K562 (cell line): ENCODE results near the gene CELA3A. TPM values are rescaled to one million over a fixed set of nuclear protein-coding genes. Genes with fewer than 3 reads are reported as not detected.

Experiments
- DNMT1 ChIP-seq: fragments of 450-650 bp; IDR thresholded peaks from 2 replicates; pipeline ENCODE4 v1.6.1; 2016; ENCODE audit warnings: antibody characterized with exemption, mild to moderate bottlenecking
- ELF4 ChIP-seq: fragments of 450-650 bp; formaldehyde crosslinking; IDR thresholded peaks from 2 replicates; pipeline ENCODE4 v1.4.0; 2022; ENCODE audit warnings: missing genetic modification characterization
- ESRRB ChIP-seq: fragments of 250-450 bp; sonication (Bioruptor Pico); IDR thresholded peaks from 2 replicates; pipeline ENCODE4 v1.5.0; 2020; ENCODE audit warnings: mild to moderate bottlenecking, moderate library complexity, borderline replicate concordance
- MYNN ChIP-seq, 2 experiments: sonication (generic); formaldehyde crosslinking in 1 of 2; IDR thresholded peaks; 2 replicates each; pipeline versions ENCODE4 v1.5.0 to v1.6.1; 2016 to 2020; ENCODE audit warnings: antibody characterized with exemption in 1 of 2, missing genetic modification reagents in 1 of 2
- POLR2A ChIP-seq: fragments of 450-650 bp; conservative IDR thresholded peaks from 2 replicates; pipeline ENCODE4 v1.6.1; 2016
- PRPF4 ChIP-seq: fragments of 200-400 bp; formaldehyde crosslinking; IDR thresholded peaks from one replicate; pipeline ENCODE4 v1.6.1; 2017; ENCODE audit warnings: low read length, low read depth, mild to moderate bottlenecking; ENCODE audit not compliant: insufficient read depth, poor library complexity, severe bottlenecking
- PYGO2 ChIP-seq: fragments of 450-650 bp; IDR thresholded peaks from 2 replicates; pipeline ENCODE4 v1.6.1; 2016; ENCODE audit warnings: mild to moderate bottlenecking, missing genetic modification characterization, moderate library complexity, missing compliant biosample characterization
- RBM15 ChIP-seq: fragments of 200-400 bp; formaldehyde crosslinking; IDR thresholded peaks from 2 replicates; pipeline ENCODE4 v1.6.1; 2018; ENCODE audit warnings: mild to moderate bottlenecking, low read length, moderate library complexity; ENCODE audit not compliant: insufficient read depth
- RUNX1 ChIP-seq: sonication (generic); IDR thresholded peaks from 2 replicates; pipeline ENCODE4 v1.6.1; 2016; ENCODE audit warnings: antibody characterized with exemption, low read depth
- TRIM28 ChIP-seq: fragments of 450-650 bp; IDR thresholded peaks from 2 replicates; pipeline ENCODE4 v1.6.1; 2017
- ZKSCAN1 ChIP-seq: fragments of 150-350 bp; IDR thresholded peaks from 2 replicates; pipeline ENCODE4 v1.6.1; 2016; ENCODE audit warnings: low read depth, low read length
- ZNF583 ChIP-seq: fragments of 250-450 bp; sonication (Bioruptor Pico); IDR thresholded peaks from 2 replicates; pipeline ENCODE4 v1.4.0; 2020
- ZNF778 ChIP-seq: fragments of 450-650 bp; formaldehyde crosslinking; IDR thresholded peaks from 2 replicates; pipeline ENCODE4 v1.4.0; 2020; ENCODE audit warnings: mild to moderate bottlenecking, moderate library complexity
- polyA plus RNA-seq, 8 experiments: library from polyadenylated mRNA; depleted of rRNA in 4 of 8; stranded (reverse) in 5 of 8; unstranded in 3 of 8; fragments of >200 nt; fragmentation: Nextera tagmentation in 2 of 8; fragmentation: Illumina TruSeq in 1 of 8; extraction: Ambion mirVana in 2 of 8; extraction: Trizol in 1 of 8; gene quantifications; 2 replicates each; pipeline versions ENCODE4 v1.2.1 to v1.2.3, GENCODE V29; 2011 to 2014; ENCODE audit warnings: inconsistent platforms in 1 of 8, missing spikeins in 1 of 8
- total RNA-seq, 7 experiments: library from RNA; depleted of rRNA in 6 of 7; stranded (reverse); fragments of >200 nt in 6 of 7; fragmentation: Illumina TruSeq in 2 of 7; extraction: Trizol in 2 of 7; gene quantifications; 2 replicates each; pipeline versions ENCODE4 v1.2.1 to v1.2.3, GENCODE V29; 2011 to 2021; ENCODE audit warnings: low replicate concordance in 1 of 7
- TF ChIP-seq, protein P1 (sequence below), 2 experiments: fragments of 450-650 bp in 1 of 2; sonication (generic) in 1 of 2; formaldehyde crosslinking in 1 of 2; IDR thresholded peaks; 2 replicates each; pipeline versions ENCODE4 v1.7.1 to v1.9.0; 2016 to 2022; ENCODE audit warnings: inconsistent platforms in 1 of 2, mild to moderate bottlenecking in 1 of 2, missing genetic modification reagents in 1 of 2
- TF ChIP-seq, protein P2 (sequence below): fragments of 450-650 bp; formaldehyde crosslinking; IDR thresholded peaks from 2 replicates; pipeline ENCODE4 v1.4.0; 2022; ENCODE audit warnings: mild to moderate bottlenecking, moderate library complexity
- TF ChIP-seq, protein P3 (sequence below): fragments of 200-400 bp; formaldehyde crosslinking; IDR thresholded peaks from 2 replicates; pipeline ENCODE4 v1.6.1; 2017; ENCODE audit warnings: mild to moderate bottlenecking, low read depth, low read length, moderate library complexity

Gene CELA3A
- total and polyA plus RNA-seq, 9 of the 15 experiments (the other 6 are each of a cell fraction or from before 2014, with no cell fraction given): 5.4 TPM; not detected in 8

DNA sequence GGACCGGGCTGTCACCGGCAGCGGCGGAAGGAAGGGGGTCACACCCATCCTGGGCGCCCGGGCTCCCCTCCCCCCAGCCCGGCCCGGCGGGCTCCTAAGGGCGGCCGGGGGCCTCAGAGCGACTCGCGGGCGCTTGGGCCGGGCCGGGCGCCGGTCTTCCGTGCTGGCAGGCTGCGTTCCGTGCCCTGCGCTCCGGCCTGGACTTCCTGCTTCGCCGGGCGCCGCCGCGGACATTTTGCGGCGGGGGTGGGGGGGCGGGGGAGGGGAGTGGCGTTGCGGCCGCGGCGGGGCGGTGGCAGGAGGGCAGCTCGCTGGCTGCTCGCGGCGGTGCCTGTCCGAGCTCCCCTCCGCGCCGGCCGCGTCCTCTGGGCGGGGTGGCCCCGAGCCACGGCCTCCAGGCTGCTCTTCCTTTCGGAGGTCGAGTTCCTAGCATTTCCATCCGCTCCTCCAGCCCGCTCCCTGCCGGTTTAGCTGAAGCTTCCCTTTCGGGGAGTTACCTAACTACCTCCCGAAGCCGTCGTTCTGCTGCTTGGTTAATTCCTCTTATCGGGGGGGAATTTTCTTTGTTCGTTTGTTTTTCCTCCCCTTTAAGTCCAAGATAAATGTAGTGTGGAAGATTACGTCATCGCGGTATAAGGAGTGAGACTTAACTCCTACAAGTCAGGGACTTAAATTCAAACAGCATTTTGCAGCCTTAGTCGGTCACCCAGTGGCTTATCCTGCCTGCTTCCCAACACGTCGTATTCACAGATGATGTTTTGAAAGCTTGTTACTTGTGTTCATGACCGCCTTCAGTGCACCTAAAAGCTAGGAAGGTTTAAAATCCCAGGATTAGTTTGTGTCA, 51.8 kb downstream of the CELA3A start (continued):
- TF ChIP-seq, protein P1, sequence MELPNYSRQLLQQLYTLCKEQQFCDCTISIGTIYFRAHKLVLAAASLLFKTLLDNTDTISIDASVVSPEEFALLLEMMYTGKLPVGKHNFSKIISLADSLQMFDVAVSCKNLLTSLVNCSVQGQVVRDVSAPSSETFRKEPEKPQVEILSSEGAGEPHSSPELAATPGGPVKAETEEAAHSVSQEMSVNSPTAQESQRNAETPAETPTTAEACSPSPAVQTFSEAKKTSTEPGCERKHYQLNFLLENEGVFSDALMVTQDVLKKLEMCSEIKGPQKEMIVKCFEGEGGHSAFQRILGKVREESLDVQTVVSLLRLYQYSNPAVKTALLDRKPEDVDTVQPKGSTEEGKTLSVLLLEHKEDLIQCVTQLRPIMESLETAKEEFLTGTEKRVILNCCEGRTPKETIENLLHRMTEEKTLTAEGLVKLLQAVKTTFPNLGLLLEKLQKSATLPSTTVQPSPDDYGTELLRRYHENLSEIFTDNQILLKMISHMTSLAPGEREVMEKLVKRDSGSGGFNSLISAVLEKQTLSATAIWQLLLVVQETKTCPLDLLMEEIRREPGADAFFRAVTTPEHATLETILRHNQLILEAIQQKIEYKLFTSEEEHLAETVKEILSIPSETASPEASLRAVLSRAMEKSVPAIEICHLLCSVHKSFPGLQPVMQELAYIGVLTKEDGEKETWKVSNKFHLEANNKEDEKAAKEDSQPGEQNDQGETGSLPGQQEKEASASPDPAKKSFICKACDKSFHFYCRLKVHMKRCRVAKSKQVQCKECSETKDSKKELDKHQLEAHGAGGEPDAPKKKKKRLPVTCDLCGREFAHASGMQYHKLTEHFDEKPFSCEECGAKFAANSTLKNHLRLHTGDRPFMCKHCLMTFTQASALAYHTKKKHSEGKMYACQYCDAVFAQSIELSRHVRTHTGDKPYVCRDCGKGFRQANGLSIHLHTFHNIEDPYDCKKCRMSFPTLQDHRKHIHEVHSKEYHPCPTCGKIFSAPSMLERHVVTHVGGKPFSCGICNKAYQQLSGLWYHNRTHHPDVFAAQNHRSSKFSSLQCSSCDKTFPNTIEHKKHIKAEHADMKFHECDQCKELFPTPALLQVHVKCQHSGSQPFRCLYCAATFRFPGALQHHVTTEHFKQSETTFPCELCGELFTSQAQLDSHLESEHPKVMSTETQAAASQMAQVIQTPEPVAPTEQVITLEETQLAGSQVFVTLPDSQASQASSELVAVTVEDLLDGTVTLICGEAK (IDR thresholded peaks at IDR 0.05): peak; percentile 49; the same call in 1 of the 2 replicates
- TF ChIP-seq, protein P1 (CRISPR knock-in tag; IDR thresholded peaks at IDR 0.05): no peak
- TF ChIP-seq, protein P2, sequence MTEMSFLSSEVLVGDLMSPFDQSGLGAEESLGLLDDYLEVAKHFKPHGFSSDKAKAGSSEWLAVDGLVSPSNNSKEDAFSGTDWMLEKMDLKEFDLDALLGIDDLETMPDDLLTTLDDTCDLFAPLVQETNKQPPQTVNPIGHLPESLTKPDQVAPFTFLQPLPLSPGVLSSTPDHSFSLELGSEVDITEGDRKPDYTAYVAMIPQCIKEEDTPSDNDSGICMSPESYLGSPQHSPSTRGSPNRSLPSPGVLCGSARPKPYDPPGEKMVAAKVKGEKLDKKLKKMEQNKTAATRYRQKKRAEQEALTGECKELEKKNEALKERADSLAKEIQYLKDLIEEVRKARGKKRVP (CRISPR knock-in tag): 0 out of 2 replicates have a peak, but pooled peaks have one; percentile 5
- TF ChIP-seq ZKSCAN1: no peak
- no peak for TF ChIP-seq ZNF583 (CRISPR knock-in tag)
- TF ChIP-seq PRPF4: peak; percentile 64
- no peak for TF ChIP-seq DNMT1
- TF ChIP-seq ESRRB (CRISPR knock-in tag): no peak
- TF ChIP-seq TRIM28: no peak
- TF ChIP-seq POLR2A: no peak; the same call in 1 of the 2 replicates
- no peak for TF ChIP-seq RBM15
- TF ChIP-seq, protein P3, sequence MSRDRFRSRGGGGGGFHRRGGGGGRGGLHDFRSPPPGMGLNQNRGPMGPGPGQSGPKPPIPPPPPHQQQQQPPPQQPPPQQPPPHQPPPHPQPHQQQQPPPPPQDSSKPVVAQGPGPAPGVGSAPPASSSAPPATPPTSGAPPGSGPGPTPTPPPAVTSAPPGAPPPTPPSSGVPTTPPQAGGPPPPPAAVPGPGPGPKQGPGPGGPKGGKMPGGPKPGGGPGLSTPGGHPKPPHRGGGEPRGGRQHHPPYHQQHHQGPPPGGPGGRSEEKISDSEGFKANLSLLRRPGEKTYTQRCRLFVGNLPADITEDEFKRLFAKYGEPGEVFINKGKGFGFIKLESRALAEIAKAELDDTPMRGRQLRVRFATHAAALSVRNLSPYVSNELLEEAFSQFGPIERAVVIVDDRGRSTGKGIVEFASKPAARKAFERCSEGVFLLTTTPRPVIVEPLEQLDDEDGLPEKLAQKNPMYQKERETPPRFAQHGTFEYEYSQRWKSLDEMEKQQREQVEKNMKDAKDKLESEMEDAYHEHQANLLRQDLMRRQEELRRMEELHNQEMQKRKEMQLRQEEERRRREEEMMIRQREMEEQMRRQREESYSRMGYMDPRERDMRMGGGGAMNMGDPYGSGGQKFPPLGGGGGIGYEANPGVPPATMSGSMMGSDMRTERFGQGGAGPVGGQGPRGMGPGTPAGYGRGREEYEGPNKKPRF: no peak
- TF ChIP-seq RUNX1: no peak
- 0 out of 2 replicates have a peak, but pooled peaks have one; percentile 16 for TF ChIP-seq PYGO2 (tag)
- no peak for TF ChIP-seq ZNF778 (CRISPR knock-in tag)
- no peak for TF ChIP-seq ELF4 (CRISPR knock-in tag)
- TF ChIP-seq MYNN (IDR thresholded peaks at IDR 0.05): no peak
- no peak for TF ChIP-seq MYNN (CRISPR knock-in tag; IDR thresholded peaks at IDR 0.05)
